GM21515 (cell line): ENCODE data around the gene SGK1.

Source experiments
- ATAC-seq: cut with Tn5 transposase; IDR thresholded peaks from one replicate; pipeline ENCODE4 v1.9.1; 2021; ENCODE audit not compliant: unreplicated experiment

Gene SGK1

GRCh38 chr6:134132494-134133141 is 185.3 kb downstream of the SGK1 start:
- ATAC-seq = no peak

- ATAC-seq = no peak
Observed at GRCh38 chr6:134131530-134132139, 186.3 kb downstream of the SGK1 start.

- ATAC-seq = no peak
Observed at GRCh38 chr6:134128146-134128545, 189.8 kb downstream of the SGK1 start.

- ATAC-seq = no peak
Observed at GRCh38 chr6:134123666-134124208, 194.2 kb downstream of the SGK1 start.

- no peak for ATAC-seq
Observed at GRCh38 chr6:134122775-134123174, 195.1 kb downstream of the SGK1 start.

- no peak for ATAC-seq
Observed at GRCh38 chr6:134119486-134119885, 198.4 kb downstream of the SGK1 start.
